HG03045 (cell line): ENCODE data around the gene CEACAM20.
"Not testable (repeated sequence)": the region's sequence is repeated elsewhere in the genome, so short reads cannot be mapped to it uniquely, and the experiment has no call there.

Experiments used
- ATAC-seq: cut with Tn5 transposase; IDR thresholded peaks from one replicate; pipeline ENCODE4 v1.9.1; 2021; ENCODE audit warnings: mild to moderate bottlenecking, moderate library complexity; ENCODE audit not compliant: unreplicated experiment

Gene CEACAM20

GRCh38 chr19:44529536-44529935, at the start of gene CEACAM20:
TSS of gene CEACAM20 (minus strand) at chr19:44529675. CDS start at chr19:44529509, 166 bp downstream.
- ATAC-seq = no peak

DNA sequence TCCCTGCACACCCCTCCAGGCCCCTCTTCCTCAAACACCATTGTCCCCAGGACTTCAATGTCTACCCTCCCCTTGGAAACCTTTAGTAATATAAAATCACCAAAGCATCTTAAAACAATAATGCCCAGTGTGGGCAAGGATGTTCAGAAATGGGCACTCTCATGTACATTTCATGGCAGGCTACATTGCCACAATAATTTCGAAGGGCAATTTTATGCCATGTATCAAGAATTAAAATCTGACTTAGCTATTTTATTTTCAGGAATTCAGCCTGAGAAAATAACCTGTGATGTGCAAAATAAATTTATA, 48.0 kb upstream of the CEACAM20 start:
- no peak for ATAC-seq

GRCh38 chr19:44576843-44577565, 47.5 kb upstream of the CEACAM20 start:
- ATAC-seq = no peak

- no peak for ATAC-seq
Observed at GRCh38 chr19:44575116-44575700, 45.7 kb upstream of the CEACAM20 start.

GRCh38 chr19:44574186-44574950, 44.9 kb upstream of the CEACAM20 start:
- ATAC-seq = no peak

GRCh38 chr19:44573627-44574026, 44.2 kb upstream of the CEACAM20 start:
- no peak for ATAC-seq

DNA sequence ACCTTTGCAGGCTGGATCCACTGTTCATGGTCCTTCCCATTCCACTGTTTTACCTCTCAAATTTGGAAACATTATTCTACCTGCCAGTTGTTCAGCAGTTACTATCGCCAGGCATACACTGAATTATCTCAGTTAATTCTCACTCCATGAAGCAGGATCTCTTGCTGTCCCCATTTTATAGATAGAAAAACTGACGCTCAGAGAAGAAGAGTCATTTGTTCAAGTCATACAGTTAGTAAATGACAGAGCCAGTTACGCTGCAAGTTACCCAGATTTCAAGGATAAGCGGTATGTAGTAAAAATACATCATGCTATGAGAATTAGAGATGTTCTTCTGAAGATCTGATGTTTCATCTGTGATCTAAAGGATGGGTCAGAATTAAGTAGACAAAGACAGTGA, 43.7 kb upstream of the CEACAM20 start:
- no peak for ATAC-seq

DNA sequence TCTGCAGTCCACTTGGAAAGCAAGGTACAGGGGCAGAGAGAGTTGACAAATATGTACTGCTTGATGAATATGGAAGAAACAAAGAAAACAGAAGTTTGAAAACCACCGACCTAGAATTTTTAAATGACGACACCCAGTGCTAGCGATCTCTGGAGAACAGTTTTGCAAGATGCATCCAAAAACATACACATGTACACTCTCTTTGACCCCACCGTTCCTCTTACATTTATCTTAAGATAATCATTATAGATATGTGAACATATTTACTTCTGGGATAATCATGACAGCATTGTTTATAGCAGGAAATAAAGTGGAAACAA, 43.1 kb upstream of the CEACAM20 start:
- no peak for ATAC-seq

- no peak for ATAC-seq
Observed at GRCh38 chr19:44571830-44572580, 42.5 kb upstream of the CEACAM20 start.

DNA sequence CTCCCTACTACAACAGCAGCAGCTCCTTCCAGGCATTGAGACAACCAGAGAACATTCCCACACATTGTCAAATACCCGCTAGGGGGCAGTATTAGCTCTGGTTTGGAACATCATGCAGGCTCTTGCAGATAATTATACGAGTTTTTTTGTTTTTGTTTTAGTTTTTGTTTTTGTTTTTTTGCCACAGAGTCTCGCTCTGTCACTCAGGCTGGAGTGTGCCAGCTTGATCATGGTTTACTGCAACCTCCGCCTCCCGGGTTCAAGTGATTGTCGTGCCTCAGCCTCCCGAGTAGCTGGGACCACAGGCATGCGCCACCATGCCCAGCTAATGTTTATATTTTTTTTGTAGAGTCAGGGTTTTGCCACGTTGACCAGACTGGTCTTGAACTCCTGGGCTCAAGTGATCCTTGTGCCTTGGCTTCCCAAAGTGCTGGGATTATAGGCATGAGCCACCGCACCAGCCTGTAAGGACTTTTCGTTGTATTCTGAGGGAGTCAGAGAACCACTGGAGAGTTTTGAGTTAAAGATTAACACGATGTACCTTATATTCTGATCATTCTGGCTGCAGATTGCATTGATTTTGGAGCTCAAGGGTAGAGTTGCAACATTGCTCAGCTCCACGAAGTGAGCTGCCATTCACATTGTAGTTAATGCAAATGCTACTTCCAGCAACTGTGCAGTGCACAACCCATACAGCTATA, 41.7 kb upstream of the CEACAM20 start:
- no peak for ATAC-seq

GRCh38 chr19:44570603-44570983, 41.1 kb upstream of the CEACAM20 start:
- no peak for ATAC-seq

GRCh38 chr19:44567745-44568144, 38.3 kb upstream of the CEACAM20 start:
- ATAC-seq = no peak

DNA sequence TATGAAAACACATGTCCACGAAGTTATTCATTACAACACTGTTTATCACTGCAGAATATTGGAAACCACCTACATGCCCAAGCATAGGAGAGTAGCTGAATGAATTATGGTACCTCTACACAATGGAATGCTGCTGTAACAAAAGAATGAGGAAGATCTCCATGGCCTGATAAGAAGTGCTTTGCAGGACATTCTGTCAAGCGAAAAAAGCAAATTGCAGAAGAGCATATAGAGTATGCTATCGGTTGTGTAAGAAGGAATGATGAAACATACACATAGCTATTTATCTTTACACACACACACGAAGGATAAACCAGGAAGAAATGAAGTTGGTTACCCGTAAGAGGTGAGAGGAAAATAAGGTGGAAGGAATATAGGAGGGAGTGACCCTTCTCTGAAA, 37.5 kb upstream of the CEACAM20 start:
- ATAC-seq = no peak

- ATAC-seq = not testable (repeated sequence)
Observed at GRCh38 chr19:44563086-44563655, 33.7 kb upstream of the CEACAM20 start.

DNA sequence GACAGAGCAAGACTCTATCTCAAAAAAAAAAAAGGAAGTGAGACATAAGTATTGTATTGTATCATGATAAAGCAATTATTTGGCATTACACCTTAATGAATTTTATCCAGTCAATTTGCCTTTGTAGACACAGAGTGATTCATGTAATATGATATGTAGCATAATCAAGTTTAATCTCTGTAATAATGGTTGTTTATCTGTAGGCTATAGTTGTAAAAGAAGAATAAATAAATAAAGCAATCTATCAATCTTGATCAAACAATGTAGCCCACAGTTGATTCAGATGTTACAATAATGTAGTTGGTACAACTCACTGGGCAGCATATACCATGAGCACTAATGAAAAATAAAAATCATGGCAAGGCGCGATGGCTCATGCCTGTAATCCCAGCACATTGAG, 28.5 kb upstream of the CEACAM20 start:
- ATAC-seq = no peak

- ATAC-seq = no peak
Observed at GRCh38 chr19:44554641-44555246, 25.3 kb upstream of the CEACAM20 start.

- no peak for ATAC-seq
Observed at GRCh38 chr19:44553478-44554171, 24.1 kb upstream of the CEACAM20 start.

DNA sequence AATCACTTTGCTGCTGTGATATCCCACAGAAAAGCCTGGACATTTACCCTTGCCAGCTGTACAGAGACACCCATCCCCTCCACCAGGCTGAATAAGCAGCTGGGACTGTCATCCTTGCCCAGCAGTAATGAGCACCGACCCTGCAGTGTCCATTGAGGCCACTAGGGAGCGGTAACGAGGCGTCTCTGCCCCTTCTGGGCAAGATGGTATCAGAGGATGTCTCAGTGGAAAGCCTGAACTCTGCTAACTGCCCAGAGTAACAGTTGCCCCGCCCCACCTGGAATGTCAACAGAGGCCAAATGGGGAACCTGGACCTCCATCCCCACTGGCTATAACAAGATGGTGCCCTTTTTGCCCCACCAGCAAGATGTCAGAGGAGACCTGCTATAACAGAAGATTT, 22.8 kb upstream of the CEACAM20 start:
- no peak for ATAC-seq

GRCh38 chr19:44551850-44552249, 22.4 kb upstream of the CEACAM20 start:
- ATAC-seq = no peak

- ATAC-seq = not testable (repeated sequence)
Observed at GRCh38 chr19:44550976-44551375, 21.5 kb upstream of the CEACAM20 start.
